ENCODE data around the gene KCNIP4. TPM values are rescaled to one million over a fixed set of nuclear protein-coding genes. Genes with fewer than 3 reads are reported as not detected.

Gene KCNIP4
- total and polyA plus RNA-seq, 2 of the 8 experiments (the other 6 are each of a cell fraction or from before 2014, with no cell fraction given): 0.06 TPM; not detected in 1

DNA sequence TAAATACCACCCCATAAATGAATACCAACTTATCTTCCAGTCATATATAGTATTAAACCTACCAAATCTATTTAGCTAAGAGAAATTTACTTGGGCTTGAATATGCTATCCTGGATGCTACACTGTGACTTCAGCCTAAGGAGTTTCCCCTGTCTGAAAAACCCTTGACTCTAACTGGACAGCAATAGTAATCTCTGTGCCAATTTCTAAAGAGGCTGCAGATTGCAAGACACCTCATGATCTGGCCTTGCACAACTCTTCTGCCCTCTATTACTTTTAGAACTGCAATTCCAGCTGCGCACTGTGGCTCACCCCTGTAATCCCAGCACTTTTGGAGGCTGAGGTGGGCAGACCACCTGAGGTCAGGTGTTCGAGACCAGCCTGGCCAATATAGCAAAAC lies 371.5 kb downstream of the KCNIP4 start:
- Histone ChIP-seq H2BK120ac (replicated peaks; ENCODE audit: low read depth, low read length) (no peak overlapping the region), H3K79me1 (ENCODE audit: low read depth, low read length) (no peaks in the 10 kb centered on the region), H3K18ac (ENCODE audit: extremely low read depth, low read length) (no peak overlapping the region), H2AK5ac (ENCODE audit: low read depth, low read length) (no peak overlapping the region), H3K27ac (ENCODE audit: low read depth, low read length) (no peak overlapping the region), H3K27me3 (replicated peaks in 1 of 4; ENCODE audit: control insufficient read depth in 3 of 4, extremely low read depth in 1 of 4, insufficient read depth in 3 of 4, low read length in 3 of 4) (no peaks in the 10 kb centered on the region), H3K23me2 (ENCODE audit: low read depth, low read length) (no peaks in the 10 kb centered on the region), H3K9ac (replicated peaks in 1 of 4; ENCODE audit: extremely low read depth in 1 of 4, low read depth in 3 of 4, low read length in 3 of 4) (no peak overlapping the region), H3K56ac (replicated peaks; ENCODE audit: insufficient read length, low read depth, low read length) (no peak overlapping the region), H3K23ac (ENCODE audit: insufficient read length) (no peak overlapping the region), H3K79me2 (ENCODE audit: control insufficient read depth in 1 of 2, insufficient read depth in 2 of 2, low read length in 2 of 2) (no peaks in the 10 kb centered on the region), H2AFZ (ENCODE audit: low read length) (no peak overlapping the region), H3K4me3 (ENCODE audit: extremely low read depth in 1 of 4, insufficient read depth in 2 of 4, low read depth in 3 of 4, low read length in 4 of 4) (no peak overlapping the region), H4K91ac (replicated peaks; ENCODE audit: insufficient read length, low read length) (no peak overlapping the region), H3K4me1 (replicated peaks in 1 of 4; ENCODE audit: control insufficient read depth in 3 of 4, insufficient read depth in 4 of 4, low read length in 3 of 4) (no peaks in the 10 kb centered on the region), H2BK20ac (ENCODE audit: low read length) (no peak overlapping the region), H3K14ac (ENCODE audit: insufficient read length) (no peak overlapping the region), H2BK5ac (ENCODE audit: low read depth, low read length) (no peak overlapping the region), H2BK12ac (ENCODE audit: low read depth, low read length) (no peak overlapping the region), H3K4ac (replicated peaks; ENCODE audit: insufficient read length, low read depth, low read length) (no peak overlapping the region), H4K20me1 (replicated peaks in 1 of 2; ENCODE audit: control insufficient read depth in 1 of 2, insufficient read depth in 2 of 2, low read length in 2 of 2) (no peaks in the 10 kb centered on the region), H3K9me3 (ENCODE audit: insufficient read depth in 2 of 2, low read depth in 1 of 2, low read length in 1 of 2) (no peaks in the 10 kb centered on the region), H3K36me3 (ENCODE audit: control insufficient read depth in 2 of 4, insufficient read depth in 4 of 4, low read length in 3 of 4) (no peaks in the 10 kb centered on the region), H4K8ac (ENCODE audit: extremely low read depth, insufficient read depth, low read length) (no peak overlapping the region; the same call in 1 of the 2 replicates), H3K4me2 (ENCODE audit: insufficient read depth in 1 of 2, low read depth in 2 of 2, low read length in 2 of 2) (no peak overlapping the region), H2BK15ac (ENCODE audit: low read length) (no peak overlapping the region), H4K5ac (ENCODE audit: insufficient read length, low read depth, low read length) (no peak overlapping the region)
- DNase-seq (ENCODE audit: low read depth in 1 of 2, low spot score in 2 of 2) (no peak), FAIRE-seq (no peak)
- CTCF ChIA-PET (ENCODE audit: partially characterized antibody): no interaction called here
- POLR2A ChIA-PET (ENCODE audit: partially characterized antibody): no interaction called here
- 92% methylated on average over 2 of the region's 2 CpGs; no CpG with 5 or more reads in 1 of the 2 experiments for WGBS, 2 experiments (ENCODE audit: extremely low coverage in 1 of 2, insufficient coverage in 1 of 2, insufficient read length in 1 of 2, insufficient replicate concordance in 2 of 2, low coverage in 1 of 2, low lambda C conversion rate in 2 of 2, missing lambda C conversion rate in 1 of 2)
- TF ChIP-seq CTBP2 (IDR thresholded peaks at IDR 0.05; ENCODE audit: borderline replicate concordance, insufficient read depth, insufficient read length, low read length) (no peak), POLR2AphosphoS5 (IDR thresholded peaks at IDR 0.05; ENCODE audit: low read depth, low read length) (no peak), RBBP5 (IDR thresholded peaks at IDR 0.05; ENCODE audit: borderline replicate concordance, low read depth, low read length) (no peak), SUZ12 (IDR thresholded peaks at IDR 0.05; ENCODE audit: low read length) (no peak), JUN (IDR thresholded peaks at IDR 0.05; ENCODE audit: low read depth, low read length) (no peak), RFX5 (IDR thresholded peaks at IDR 0.05; ENCODE audit: borderline replicate concordance, low read depth, low read length) (no peak), POLR2A (IDR thresholded peaks at IDR 0.05; ENCODE audit: control extremely low read depth in 1 of 2, low read depth in 2 of 2, low read length in 2 of 2) (no peak), SIN3A (conservative IDR thresholded peaks at IDR 0.05 in 1 of 2, IDR thresholded peaks at IDR 0.05 in 1 of 2; ENCODE audit: low read depth in 1 of 2, low read length in 2 of 2) (no peak), NRF1 (IDR thresholded peaks at IDR 0.05; ENCODE audit: low read depth, low read length) (no peak), KDM4A (IDR thresholded peaks at IDR 0.05; ENCODE audit: low read depth, low read length, severe bottlenecking) (no peak), BACH1 (IDR thresholded peaks at IDR 0.05; ENCODE audit: low read length) (no peak), RXRA (IDR thresholded peaks at IDR 0.05; ENCODE audit: insufficient read depth, low read depth, low read length) (no peak), USF2 (IDR thresholded peaks at IDR 0.05; ENCODE audit: low read length) (no peak), TEAD4 (IDR thresholded peaks at IDR 0.05; ENCODE audit: low read depth, low read length) (no peak)

All from H1 (cell line).